ENCODE results near the gene OR6J1. TPM values are rescaled to one million over a fixed set of nuclear protein-coding genes. Genes with fewer than 3 reads are reported as not detected.
"Not testable (repeated sequence)": the region's sequence is repeated elsewhere in the genome, so short reads cannot be mapped to it uniquely, and the experiment has no call there.

The OR6J1 gene
- total and polyA plus RNA-seq, 2 of the 13 experiments (the other 11 are each of a cell fraction or from before 2014, with no cell fraction given): not detected

DNA sequence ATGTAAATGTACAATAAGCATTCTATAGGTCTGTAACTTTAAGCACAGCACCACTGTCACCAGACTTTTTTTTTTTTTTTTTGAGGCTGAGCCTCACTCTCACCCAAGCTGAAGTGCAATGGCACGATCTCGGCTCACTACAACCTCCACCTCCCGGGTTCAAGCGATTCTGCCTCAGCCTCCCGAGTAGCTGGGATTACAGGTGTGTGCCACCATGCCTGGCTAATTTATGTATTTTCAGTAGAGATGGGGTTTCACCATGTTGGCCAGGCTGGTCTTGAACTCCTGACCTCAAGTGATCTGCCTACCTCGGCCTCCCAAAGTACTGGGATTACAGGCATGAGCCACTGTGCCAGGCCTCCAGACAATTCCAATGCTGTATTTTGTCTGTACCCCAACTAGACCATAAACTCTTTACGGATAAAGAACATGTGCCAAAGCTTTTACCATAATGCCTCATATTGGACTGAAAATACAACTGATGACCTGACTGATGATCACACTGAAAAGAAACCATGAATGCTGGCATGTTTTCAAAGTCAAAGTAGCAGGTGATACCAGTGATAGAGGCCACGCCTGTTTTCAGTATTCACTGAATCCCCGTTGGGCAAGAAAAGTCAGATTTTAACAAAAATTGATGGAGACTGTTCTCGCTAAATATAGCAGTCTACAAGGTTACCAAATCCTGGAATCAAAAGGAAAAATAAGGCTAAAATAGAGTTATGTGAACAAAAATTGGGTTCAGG lies 56.3 kb downstream of the OR6J1 start:
- not testable (repeated sequence) for H4K20me1 ChIP-seq (ENCODE audit: insufficient read depth, low read length); FAIRE-seq; H3K27me3 ChIP-seq (ENCODE audit: control insufficient read depth in 1 of 2, insufficient read depth in 2 of 2, low read length in 2 of 2); H2AFZ ChIP-seq (ENCODE audit: low read length); DNase-seq (ENCODE audit: low spot score); ATAC-seq; BruUV-seq (replicated peaks); H3K9me3 ChIP-seq (ENCODE audit: low read length)
- Histone ChIP-seq H3K4me1 (ENCODE audit: insufficient read depth, low read length) (peaks cover 56% of the 10 kb centered on the region), H3K4me3 (replicated peaks in 1 of 3; ENCODE audit: insufficient read depth in 1 of 3, low read depth in 2 of 3, low read length in 3 of 3) (peak overlapping the region; percentile 85 to 92 (median 86)), H3K79me2 (ENCODE audit: insufficient read depth, low read length) (peaks cover 51% of the 10 kb centered on the region), H3K27ac (ENCODE audit: extremely low read length, insufficient read depth, low read length) (peak overlapping the region; percentile 72), H3K4me2 (ENCODE audit: low read depth, low read length) (peak overlapping the region; percentile 84), H3K36me3 (replicated peaks in 1 of 2; ENCODE audit: control insufficient read depth in 1 of 2, insufficient read depth in 2 of 2, low read length in 2 of 2) (peaks cover 3 to 14% of the 10 kb centered on the region in 2 experiments), H3K9ac (ENCODE audit: insufficient read depth, low read depth, low read length) (peak overlapping the region; percentile 90)
- in situ Hi-C loops (cut with HindIII; ENCODE audit: extremely low pct_ligation_motif_present, low pct_unique_long_range_greater_than_20kb) (loop anchor here (25.0 kb wide), 1 partner anchor 1524 kb away; the partner anchor contains the start of genes DCAF11 and NRL), intact Hi-C loops (cut with micrococcal nuclease; ENCODE audit: unreplicated experiment) (loop anchor here (10.0 kb wide), 1 partner anchor 1857 kb away; the partner anchor contains the start of gene SDR39U1)
- WGBS (ENCODE audit: low lambda C conversion rate): 78% methylated on average over 10 of the region's 10 CpGs
- ChIA-PET POLR2A (interaction anchor here (2.2 to 4.0 kb wide), 5 partner anchors 11 to 284 kb away, joined by 19 to 139 read pairs (median 34); partner anchors contain the start of genes ABHD4, LRP10 and OXA1L), CTCF (ENCODE audit: low intra/inter-chr PET ratio, low total read pairs) (interaction anchor here (2.8 kb wide), 1 partner anchor 18 kb away, joined by 16 read pairs; no protein-coding TSS in a partner anchor)
- 0 out of 2 replicates have a peak, but pooled peaks have one; percentile 9 for TF ChIP-seq MEF2D (CRISPR knock-in tag; IDR thresholded peaks at IDR 0.05)
- TF ChIP-seq NR2F1 (CRISPR knock-in tag; IDR thresholded peaks at IDR 0.05): peak in 1 of 2 experiments; percentile 6; a peak in 1 of 4 replicates
- TF ChIP-seq GFI1 (CRISPR knock-in tag; IDR thresholded peaks at IDR 0.05; ENCODE audit: borderline replicate concordance): 0 out of 2 replicates have a peak, but pooled peaks have one; percentile 20
- TF ChIP-seq SMAD3 (CRISPR knock-in tag; IDR thresholded peaks at IDR 0.05): 0 out of 2 replicates have a peak, but pooled peaks have one; percentile 23
- TF ChIP-seq ELF1 (CRISPR knock-in tag; IDR thresholded peaks at IDR 0.05): 0 out of 2 replicates have a peak, but pooled peaks have one; percentile 18
- TF ChIP-seq SNAPC5 (CRISPR knock-in tag; IDR thresholded peaks at IDR 0.05; ENCODE audit: borderline replicate concordance): 0 out of 2 replicates have a peak, but pooled peaks have one; percentile 46
- TF ChIP-seq ISL2 (CRISPR knock-in tag; IDR thresholded peaks at IDR 0.05): 0 out of 2 replicates have a peak, but pooled peaks have one; percentile 13
- TF ChIP-seq, protein P1, sequence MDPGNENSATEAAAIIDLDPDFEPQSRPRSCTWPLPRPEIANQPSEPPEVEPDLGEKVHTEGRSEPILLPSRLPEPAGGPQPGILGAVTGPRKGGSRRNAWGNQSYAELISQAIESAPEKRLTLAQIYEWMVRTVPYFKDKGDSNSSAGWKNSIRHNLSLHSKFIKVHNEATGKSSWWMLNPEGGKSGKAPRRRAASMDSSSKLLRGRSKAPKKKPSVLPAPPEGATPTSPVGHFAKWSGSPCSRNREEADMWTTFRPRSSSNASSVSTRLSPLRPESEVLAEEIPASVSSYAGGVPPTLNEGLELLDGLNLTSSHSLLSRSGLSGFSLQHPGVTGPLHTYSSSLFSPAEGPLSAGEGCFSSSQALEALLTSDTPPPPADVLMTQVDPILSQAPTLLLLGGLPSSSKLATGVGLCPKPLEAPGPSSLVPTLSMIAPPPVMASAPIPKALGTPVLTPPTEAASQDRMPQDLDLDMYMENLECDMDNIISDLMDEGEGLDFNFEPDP (CRISPR knock-in tag; conservative IDR thresholded peaks at IDR 0.05): peak; percentile 95; the same call in 1 of the 2 replicates
- TF ChIP-seq ZNF563 (CRISPR knock-in tag; IDR thresholded peaks at IDR 0.05): 0 out of 2 replicates have a peak, but pooled peaks have one; percentile 32
- peak; percentile 48; the same call in 1 of the 2 replicates for TF ChIP-seq YEATS2 (CRISPR knock-in tag; IDR thresholded peaks at IDR 0.05; ENCODE audit: borderline replicate concordance)
- TF ChIP-seq ZNF18 (CRISPR knock-in tag; IDR thresholded peaks at IDR 0.05; ENCODE audit: insufficient replicate concordance): peak; percentile 76
- TF ChIP-seq, protein P2, sequence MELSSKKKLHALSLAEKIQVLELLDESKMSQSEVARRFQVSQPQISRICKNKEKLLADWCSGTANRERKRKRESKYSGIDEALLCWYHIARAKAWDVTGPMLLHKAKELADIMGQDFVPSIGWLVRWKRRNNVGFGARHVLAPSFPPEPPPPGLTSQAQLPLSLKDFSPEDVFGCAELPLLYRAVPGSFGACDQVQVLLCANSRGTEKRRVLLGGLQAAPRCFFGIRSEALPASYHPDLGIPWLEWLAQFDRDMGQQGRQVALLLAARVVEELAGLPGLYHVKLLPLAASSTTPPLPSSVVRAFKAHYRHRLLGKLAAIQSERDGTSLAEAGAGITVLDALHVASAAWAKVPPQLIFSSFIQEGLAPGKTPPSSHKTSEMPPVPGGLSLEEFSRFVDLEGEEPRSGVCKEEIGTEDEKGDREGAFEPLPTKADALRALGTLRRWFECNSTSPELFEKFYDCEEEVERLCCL (CRISPR knock-in tag; IDR thresholded peaks at IDR 0.05; ENCODE audit: borderline replicate concordance): peak; percentile 54; the same call in 1 of the 2 replicates
- TF ChIP-seq, protein P3, sequence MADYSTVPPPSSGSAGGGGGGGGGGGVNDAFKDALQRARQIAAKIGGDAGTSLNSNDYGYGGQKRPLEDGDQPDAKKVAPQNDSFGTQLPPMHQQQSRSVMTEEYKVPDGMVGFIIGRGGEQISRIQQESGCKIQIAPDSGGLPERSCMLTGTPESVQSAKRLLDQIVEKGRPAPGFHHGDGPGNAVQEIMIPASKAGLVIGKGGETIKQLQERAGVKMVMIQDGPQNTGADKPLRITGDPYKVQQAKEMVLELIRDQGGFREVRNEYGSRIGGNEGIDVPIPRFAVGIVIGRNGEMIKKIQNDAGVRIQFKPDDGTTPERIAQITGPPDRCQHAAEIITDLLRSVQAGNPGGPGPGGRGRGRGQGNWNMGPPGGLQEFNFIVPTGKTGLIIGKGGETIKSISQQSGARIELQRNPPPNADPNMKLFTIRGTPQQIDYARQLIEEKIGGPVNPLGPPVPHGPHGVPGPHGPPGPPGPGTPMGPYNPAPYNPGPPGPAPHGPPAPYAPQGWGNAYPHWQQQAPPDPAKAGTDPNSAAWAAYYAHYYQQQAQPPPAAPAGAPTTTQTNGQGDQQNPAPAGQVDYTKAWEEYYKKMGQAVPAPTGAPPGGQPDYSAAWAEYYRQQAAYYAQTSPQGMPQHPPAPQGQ (CRISPR knock-in tag; IDR thresholded peaks at IDR 0.05; ENCODE audit: borderline replicate concordance): 0 out of 2 replicates have a peak, but pooled peaks have one; percentile 25
- TF ChIP-seq ZNF501 (CRISPR knock-in tag; IDR thresholded peaks at IDR 0.05): peak; percentile 52
